Neuronal stem cell (in vitro differentiated cells): ENCODE results near the gene CASZ1.

Source experiments
- DNase-seq: peaks from one replicate; pipeline ENCODE4 v3.0.0-alpha.2; 2013; ENCODE audit warnings: low spot score
- H2AFZ ChIP-seq: one replicate; pipeline ENCODE4 v1.6.1; 2013; ENCODE audit warnings: mild to moderate bottlenecking, low read length, inconsistent platforms
- H2AK5ac ChIP-seq: 2 replicates; pipeline ENCODE4 v1.6.1; 2013; ENCODE audit warnings: low read depth, mild to moderate bottlenecking, inconsistent platforms, low read length, moderate library complexity, mixed read lengths
- H2BK120ac ChIP-seq: 2 replicates; pipeline ENCODE4 v1.6.1; 2013; ENCODE audit warnings: low read depth, mild to moderate bottlenecking, inconsistent platforms, low read length, moderate library complexity, mixed read lengths
- H2BK12ac ChIP-seq: one replicate; pipeline ENCODE4 v1.6.1; 2013; ENCODE audit warnings: low read length, inconsistent platforms
- H2BK15ac ChIP-seq: 2 replicates; pipeline ENCODE4 v1.6.1; 2013; ENCODE audit warnings: mild to moderate bottlenecking, low read length, inconsistent platforms, mixed read lengths
- H2BK5ac ChIP-seq: one replicate; pipeline ENCODE4 v1.6.1; 2013; ENCODE audit warnings: inconsistent platforms, mild to moderate bottlenecking, low read length, moderate library complexity
- H3K14ac ChIP-seq: one replicate; pipeline ENCODE4 v1.6.1; 2013; ENCODE audit warnings: low read length, inconsistent platforms
- H3K18ac ChIP-seq: 2 replicates; pipeline ENCODE4 v1.6.1; 2013; ENCODE audit warnings: low read length, inconsistent platforms
- H3K23ac ChIP-seq: 2 replicates; pipeline ENCODE4 v1.6.1; 2013; ENCODE audit warnings: low read depth, mild to moderate bottlenecking, mixed read lengths, low read length, inconsistent platforms; ENCODE audit not compliant: poor library complexity
- H3K27ac ChIP-seq: replicated peaks from 3 replicates; pipeline ENCODE4 v1.5.1; 2013; ENCODE audit warnings: low read length, inconsistent platforms
- H3K27me3 ChIP-seq, 3 experiments: 2 replicates each; pipeline ENCODE4 v1.6.1; 2013; ENCODE audit warnings: low read length in 3 of 3, mild to moderate bottlenecking in 2 of 3, inconsistent platforms in 1 of 3, low read depth in 1 of 3, mixed read lengths in 1 of 3, moderate library complexity in 1 of 3; ENCODE audit not compliant: control insufficient read depth in 3 of 3, insufficient read depth in 3 of 3
- H3K36me3 ChIP-seq, 2 donors: replicated peaks in 1 of 2; 2 replicates each; pipeline ENCODE4 v1.6.1; 2013; ENCODE audit warnings: low read length in 2 of 2; ENCODE audit not compliant: control insufficient read depth in 2 of 2, insufficient read depth in 2 of 2
- H3K4ac ChIP-seq: 2 replicates; pipeline ENCODE4 v1.6.1; 2013; ENCODE audit warnings: inconsistent platforms, mild to moderate bottlenecking, low read length, moderate library complexity
- H3K4me1 ChIP-seq, 2 donors: 1 replicate in 1 of 2; 2 replicates in 1 of 2; pipeline ENCODE4 v1.6.1; 2013; ENCODE audit warnings: low read length in 2 of 2, low read depth in 1 of 2; ENCODE audit not compliant: control insufficient read depth in 2 of 2, insufficient read depth in 1 of 2
- H3K4me2 ChIP-seq: one replicate; pipeline ENCODE4 v1.6.1; 2013; ENCODE audit warnings: mild to moderate bottlenecking, low read length, inconsistent platforms; ENCODE audit not compliant: insufficient read depth, poor library complexity, severe bottlenecking
- H3K4me3 ChIP-seq, 2 donors: 2 replicates each; pipeline ENCODE4 v1.5.1; 2013; ENCODE audit warnings: low read length in 2 of 2, mild to moderate bottlenecking in 2 of 2, inconsistent platforms in 1 of 2, moderate library complexity in 1 of 2
- H3K79me1 ChIP-seq: one replicate; pipeline ENCODE4 v1.6.1; 2013; ENCODE audit warnings: low read depth, mild to moderate bottlenecking, inconsistent platforms, low read length, moderate library complexity
- H3K9ac ChIP-seq: one replicate; pipeline ENCODE4 v1.6.1; 2013; ENCODE audit warnings: mild to moderate bottlenecking, low read depth, low read length, inconsistent platforms; ENCODE audit not compliant: poor library complexity
- H3K9me3 ChIP-seq, 2 donors: replicated peaks in 1 of 2; 2 replicates each; pipeline versions ENCODE3 to v1.6.1; 2013; ENCODE audit warnings: low read length in 2 of 2, mild to moderate bottlenecking in 2 of 2, inconsistent platforms in 1 of 2, low read depth in 1 of 2, mixed read lengths in 1 of 2, moderate library complexity in 1 of 2; ENCODE audit not compliant: control insufficient read depth in 2 of 2, insufficient read depth in 1 of 2
- H4K8ac ChIP-seq: one replicate; pipeline ENCODE4 v1.6.1; 2013; ENCODE audit warnings: low read depth, mild to moderate bottlenecking, inconsistent platforms, low read length, moderate library complexity
- H4K91ac ChIP-seq: one replicate; pipeline ENCODE4 v1.6.1; 2013; ENCODE audit warnings: low read length, low read depth, mild to moderate bottlenecking, inconsistent platforms; ENCODE audit not compliant: poor library complexity
- WGBS, 2 donors: extraction: QIAGEN DNeasy Blood & Tissue Kit; methylation state at CpG; one replicate each; pipeline ENCODE4 v1.1.7; 2013; ENCODE audit warnings: missing lambda C conversion rate in 2 of 2, mixed read lengths in 1 of 2; ENCODE audit not compliant: insufficient read length in 2 of 2, insufficient replicate concordance in 1 of 2; ENCODE audit errors: extremely low coverage in 2 of 2; 5-methylcytosine and 5-hydroxymethylcytosine counted together

CASZ1 gene

DNA sequence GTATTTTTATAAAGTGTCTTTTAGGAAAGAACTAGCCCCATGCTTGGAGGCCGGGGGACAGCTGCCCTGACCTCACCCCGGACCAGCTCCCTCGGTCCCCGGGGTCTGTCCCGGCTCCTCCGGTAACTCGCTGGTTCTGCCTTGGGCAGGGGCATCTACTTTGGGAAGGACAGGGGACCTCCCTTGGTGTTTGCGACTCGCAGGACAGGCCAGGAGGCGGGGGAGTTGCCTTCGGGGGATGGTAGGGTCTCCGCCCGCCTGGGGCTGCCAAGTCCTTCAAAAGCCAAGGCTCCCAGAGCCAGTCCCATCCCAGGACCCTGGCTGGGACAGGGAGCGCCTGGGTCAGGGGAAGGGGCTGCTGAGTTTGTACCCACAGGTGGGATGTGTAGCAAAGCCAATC is 163.8 kb downstream of the CASZ1 start:
- Histone ChIP-seq H2BK120ac (peak overlapping the region; percentile 47), H3K79me1 (peaks cover 4% of the 10 kb centered on the region), H2AFZ (no peak overlapping the region), H2BK5ac (no peak overlapping the region), H3K18ac (peak overlapping the region; percentile 77), H3K9ac (no peak overlapping the region), H3K4ac (no peak overlapping the region), H3K9me3 (no peaks in the 10 kb centered on the region), H2BK15ac (no peak overlapping the region), H4K8ac (no peak overlapping the region), H3K14ac (peak overlapping the region; percentile 63), H3K27ac (no peak overlapping the region), H2BK12ac (no peak overlapping the region), H3K27me3 (peaks cover 0 to 2% (median 0%) of the 10 kb centered on the region in 3 experiments), H3K23ac (no peak overlapping the region), H3K4me2 (no peak overlapping the region), H3K4me3 (no peak overlapping the region), H3K36me3 (peaks cover 0 to 5% of the 10 kb centered on the region in 2 donors), H3K4me1 (peaks cover 11 to 22% of the 10 kb centered on the region in 2 donors), H2AK5ac (peak overlapping the region; percentile 14), H4K91ac (no peak overlapping the region)
- DNase-seq, result no peak
- WGBS, 2 donors, result no CpG with 5 or more reads among the region's 14 CpGs

DNA sequence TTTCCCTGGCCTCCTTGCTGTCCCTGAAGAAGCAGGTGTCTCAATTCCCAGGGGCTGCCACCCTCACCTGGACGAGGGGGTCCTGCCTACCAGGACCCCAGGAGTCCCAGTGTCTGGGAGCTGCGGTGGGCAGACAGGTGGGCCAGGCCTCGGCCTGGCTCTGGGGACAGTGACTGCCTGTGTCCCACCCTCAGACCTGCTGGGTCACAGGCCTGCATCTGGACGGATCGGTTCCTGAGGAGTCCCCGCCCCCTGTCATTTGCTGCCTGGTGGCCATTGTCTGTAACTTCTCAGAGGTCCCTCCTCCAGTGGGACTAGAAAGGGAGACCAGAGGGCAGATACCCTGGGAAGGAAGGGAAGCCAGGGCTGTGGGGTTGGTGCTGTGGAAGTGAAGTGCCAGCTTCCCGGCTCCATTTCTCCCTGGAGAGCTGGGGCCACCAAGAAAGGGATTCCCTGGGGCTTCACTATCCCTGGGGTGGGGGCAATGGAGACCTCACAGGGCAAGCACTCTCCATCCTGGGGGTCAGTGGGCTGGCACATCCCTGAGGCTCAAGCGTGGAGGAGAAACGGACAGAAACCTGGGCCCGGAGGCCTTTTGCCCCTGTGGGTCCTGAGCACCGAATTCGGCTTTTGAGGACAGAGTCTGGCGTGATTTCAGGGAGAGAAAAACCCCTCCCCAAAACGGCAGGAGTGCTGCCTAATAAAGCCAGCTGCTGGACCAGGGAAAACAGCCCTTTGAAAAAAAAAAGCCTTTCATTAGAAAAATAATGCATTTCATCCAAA is 164.4 kb downstream of the CASZ1 start:
- H2BK15ac ChIP-seq, result no peak overlapping the region
- H3K27ac ChIP-seq, result peak overlapping the region; percentile 43
- H3K18ac ChIP-seq, result peak overlapping the region; percentile 72
- H3K4ac ChIP-seq, result no peak overlapping the region
- H3K27me3 ChIP-seq, result no peaks in the 10 kb centered on the region
- H3K4me2 ChIP-seq, result peak overlapping the region; percentile 41
- no peak overlapping the region for H2AFZ ChIP-seq
- no peak overlapping the region for H3K4me3 ChIP-seq
- peaks cover 11 to 22% of the 10 kb centered on the region in 2 donors for H3K4me1 ChIP-seq
- no peak overlapping the region for H2BK120ac ChIP-seq
- no peak overlapping the region for H4K91ac ChIP-seq
- H3K14ac ChIP-seq, result peak overlapping the region; percentile 47
- peak overlapping the region; percentile 57 for H3K9ac ChIP-seq
- no peak overlapping the region for H2BK5ac ChIP-seq
- peaks cover 4% of the 10 kb centered on the region for H3K79me1 ChIP-seq
- no peak overlapping the region for H3K23ac ChIP-seq
- no CpG with 5 or more reads among the region's 14 CpGs for WGBS, 2 donors
- no peak overlapping the region for H2BK12ac ChIP-seq
- peak; percentile 44 for DNase-seq
- no peak overlapping the region for H2AK5ac ChIP-seq
- H3K36me3 ChIP-seq, result peaks cover 0 to 5% of the 10 kb centered on the region in 2 donors
- H3K9me3 ChIP-seq, result no peaks in the 10 kb centered on the region
- no peak overlapping the region for H4K8ac ChIP-seq

DNA sequence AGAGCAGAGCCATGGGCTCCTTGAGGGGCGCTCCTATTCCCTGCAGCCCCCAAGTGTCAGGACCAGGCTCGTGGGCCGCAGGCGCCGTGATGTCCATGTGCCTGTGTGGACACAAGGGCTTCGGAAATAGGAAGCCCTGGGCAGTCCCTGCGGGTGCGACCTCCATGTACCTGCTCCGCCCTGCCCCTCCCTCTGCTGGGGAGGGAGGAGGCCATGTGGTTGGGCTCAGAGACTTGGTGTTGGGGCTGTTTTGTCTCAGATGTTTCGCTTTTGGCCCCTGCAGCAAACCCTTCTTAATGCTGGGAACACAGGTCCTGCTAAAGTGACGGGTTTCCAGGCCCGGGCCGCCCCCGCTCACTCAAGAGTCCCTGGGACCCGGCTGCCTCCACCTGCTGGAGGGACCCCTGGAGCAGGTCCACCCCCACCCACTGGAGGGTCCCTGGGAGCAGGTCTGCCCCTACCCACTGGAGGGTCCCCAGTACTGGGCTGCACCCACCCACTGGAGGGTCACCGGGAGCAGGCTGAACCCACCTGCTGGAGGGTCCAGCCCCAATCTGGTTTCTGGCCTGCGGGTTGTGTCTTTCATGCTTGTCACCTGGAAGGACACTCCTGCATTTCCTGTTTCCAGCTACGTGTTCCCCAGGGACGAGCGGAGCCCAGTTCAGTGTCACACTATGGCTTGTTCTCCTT is 165.2 kb downstream of the CASZ1 start:
- Histone ChIP-seq H2AFZ (no peak overlapping the region), H2AK5ac (peak overlapping the region; percentile 92), H2BK15ac (peak overlapping the region; percentile 58), H2BK12ac (no peak overlapping the region), H3K9me3 (no peaks in the 10 kb centered on the region), H4K91ac (no peak overlapping the region), H3K14ac (peak overlapping the region; percentile 71), H3K4ac (no peak overlapping the region), H4K8ac (no peak overlapping the region), H3K4me2 (no peak overlapping the region), H3K27ac (no peak overlapping the region), H3K18ac (peak overlapping the region; percentile 87), H3K4me1 (peaks cover 11 to 22% of the 10 kb centered on the region in 2 donors), H3K4me3 (no peak overlapping the region), H3K79me1 (peaks cover 4% of the 10 kb centered on the region), H2BK5ac (peak overlapping the region; percentile 53), H2BK120ac (no peak overlapping the region), H3K23ac (no peak overlapping the region), H3K9ac (no peak overlapping the region), H3K27me3 (no peaks in the 10 kb centered on the region), H3K36me3 (peaks cover 4 to 5% of the 10 kb centered on the region in 2 donors)
- DNase-seq, result no peak
- WGBS, 2 donors, result no CpG with 5 or more reads among the region's 20 CpGs

DNA sequence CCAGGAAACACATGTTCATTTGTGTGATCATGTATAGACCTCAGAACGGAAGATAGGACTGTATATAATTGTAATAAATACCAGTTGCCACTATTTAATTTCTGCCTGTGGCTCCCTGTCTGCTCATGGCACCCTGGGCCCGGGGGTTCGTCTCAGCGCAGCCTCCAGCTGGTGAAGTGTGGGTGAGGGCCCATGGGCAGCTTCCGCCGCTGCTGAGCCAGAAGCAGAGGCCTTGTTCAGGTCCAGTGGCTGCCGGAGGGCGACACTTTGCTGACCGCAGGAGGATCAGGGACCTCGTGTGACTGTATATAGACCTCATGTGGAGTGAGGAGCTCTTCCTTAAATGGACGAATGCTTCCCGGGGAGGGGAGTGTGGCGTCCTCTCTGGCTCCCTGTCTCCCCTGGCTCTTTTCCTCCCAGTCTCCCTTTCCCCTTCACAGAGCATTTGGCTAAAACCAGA is 165.8 kb downstream of the CASZ1 start:
- no peak for DNase-seq
- Histone ChIP-seq H4K91ac (no peak overlapping the region), H2AK5ac (peak overlapping the region; percentile 92), H3K9me3 (no peaks in the 10 kb centered on the region), H3K9ac (peak overlapping the region; percentile 60), H2BK120ac (no peak overlapping the region), H3K18ac (peak overlapping the region; percentile 87), H3K14ac (no peak overlapping the region), H3K27me3 (no peaks in the 10 kb centered on the region), H2AFZ (no peak overlapping the region), H2BK15ac (peak overlapping the region; percentile 58), H3K36me3 (peaks cover 5% of the 10 kb centered on the region in 2 donors), H3K23ac (no peak overlapping the region), H3K27ac (no peak overlapping the region), H3K4me2 (no peak overlapping the region), H3K4ac (no peak overlapping the region), H4K8ac (no peak overlapping the region), H2BK5ac (peak overlapping the region; percentile 53), H3K4me1 (peaks cover 11 to 22% of the 10 kb centered on the region in 2 donors), H3K4me3 (no peak overlapping the region), H3K79me1 (peaks cover 4% of the 10 kb centered on the region), H2BK12ac (no peak overlapping the region)
- no CpG with 5 or more reads among the region's 13 CpGs for WGBS, 2 donors
